Measurements from ENCODE around the gene CEP131.

The CEP131 gene

DNA sequence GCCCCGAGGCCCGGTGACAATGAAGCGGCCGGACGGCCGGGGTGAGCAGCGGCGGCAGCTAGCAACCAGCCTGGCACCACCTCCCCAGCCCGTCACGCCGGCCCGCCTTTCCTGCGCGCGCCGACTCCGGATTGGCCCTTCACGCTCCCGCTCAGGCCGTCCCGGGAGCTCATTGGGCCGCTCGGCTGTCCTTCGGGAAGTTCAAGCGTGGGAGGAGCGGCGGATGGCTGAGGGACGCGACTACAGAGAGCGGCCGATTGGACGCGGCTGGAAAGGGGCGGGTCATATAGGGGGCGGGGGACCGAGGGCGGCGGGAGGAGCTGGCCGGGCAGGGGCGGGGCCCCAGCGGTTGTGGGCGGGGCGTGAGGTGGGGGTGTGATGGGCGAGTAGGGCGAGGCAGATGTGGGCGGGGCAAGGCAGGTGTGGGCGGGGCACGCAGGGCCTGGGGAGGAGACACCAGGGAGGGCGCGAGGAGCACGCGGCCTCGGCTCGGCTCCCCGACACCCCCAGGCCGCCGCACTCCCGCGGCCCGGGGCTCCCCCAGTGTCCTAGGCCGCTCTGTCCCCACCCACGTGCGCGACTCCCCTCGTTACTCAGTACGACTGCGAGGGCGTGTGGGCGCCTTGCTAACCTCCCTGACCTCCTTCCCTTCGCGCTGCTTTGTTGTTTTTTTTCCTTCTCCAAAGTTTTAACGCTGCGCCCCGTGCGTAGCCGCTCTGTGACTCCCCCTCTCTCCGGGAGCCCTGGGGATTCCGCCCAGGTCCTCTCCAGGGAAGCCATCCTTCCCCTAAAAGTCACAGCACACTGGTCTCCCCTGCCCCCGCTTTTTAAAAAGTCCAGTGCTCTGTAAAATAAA, at the start of gene CEP131:
Gene CEP131 (minus strand): TSS at position 60 of the 856 bp plus-strand sequence. CDS start 2,909 bp downstream, outside the sequence.
- peak; percentile 100 for DNase-seq (ENCODE audit: low spot score)

DNA sequence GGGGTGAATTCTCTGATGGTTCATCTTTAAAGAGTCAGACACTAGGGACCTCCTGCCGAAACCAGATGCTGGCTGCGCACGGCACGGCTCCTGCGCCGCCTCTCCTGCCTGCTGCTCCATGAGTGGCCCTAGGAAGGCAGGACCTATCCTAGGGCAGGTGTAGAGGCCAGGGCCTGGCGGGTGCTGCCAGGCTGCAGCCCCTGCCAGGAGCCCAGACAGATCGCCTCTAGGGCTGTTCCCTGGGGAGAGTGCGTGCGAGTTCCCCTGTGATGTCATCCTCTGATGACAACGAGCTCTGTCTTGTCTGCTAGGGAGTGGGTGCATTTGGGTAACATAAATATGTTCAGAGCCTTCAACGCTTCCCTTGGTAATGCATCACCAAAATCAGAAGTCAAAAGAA, 48.5 kb upstream of the CEP131 start:
- DNase-seq (ENCODE audit: low spot score), result no peak

DNA sequence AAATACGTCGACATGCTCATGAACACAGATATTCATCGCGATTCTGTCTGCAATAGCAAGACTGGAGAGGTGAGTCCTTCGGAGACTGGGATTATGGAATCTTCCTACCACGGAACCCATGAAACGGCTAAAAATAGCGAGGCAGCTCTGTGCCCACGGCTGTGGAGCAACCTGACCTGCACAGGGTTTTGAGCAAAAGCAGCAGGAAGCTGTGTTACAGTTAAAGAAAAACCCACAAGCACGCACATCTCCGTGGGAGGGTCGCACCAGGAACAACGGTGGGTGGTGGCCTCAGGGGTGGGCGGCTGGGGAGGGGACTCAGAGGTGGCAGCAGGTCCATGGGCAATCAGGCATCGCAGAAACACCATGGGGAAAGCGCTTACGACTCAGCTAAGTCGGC, 47.5 kb upstream of the CEP131 start:
- DNase-seq (ENCODE audit: low spot score), result no peak

DNA sequence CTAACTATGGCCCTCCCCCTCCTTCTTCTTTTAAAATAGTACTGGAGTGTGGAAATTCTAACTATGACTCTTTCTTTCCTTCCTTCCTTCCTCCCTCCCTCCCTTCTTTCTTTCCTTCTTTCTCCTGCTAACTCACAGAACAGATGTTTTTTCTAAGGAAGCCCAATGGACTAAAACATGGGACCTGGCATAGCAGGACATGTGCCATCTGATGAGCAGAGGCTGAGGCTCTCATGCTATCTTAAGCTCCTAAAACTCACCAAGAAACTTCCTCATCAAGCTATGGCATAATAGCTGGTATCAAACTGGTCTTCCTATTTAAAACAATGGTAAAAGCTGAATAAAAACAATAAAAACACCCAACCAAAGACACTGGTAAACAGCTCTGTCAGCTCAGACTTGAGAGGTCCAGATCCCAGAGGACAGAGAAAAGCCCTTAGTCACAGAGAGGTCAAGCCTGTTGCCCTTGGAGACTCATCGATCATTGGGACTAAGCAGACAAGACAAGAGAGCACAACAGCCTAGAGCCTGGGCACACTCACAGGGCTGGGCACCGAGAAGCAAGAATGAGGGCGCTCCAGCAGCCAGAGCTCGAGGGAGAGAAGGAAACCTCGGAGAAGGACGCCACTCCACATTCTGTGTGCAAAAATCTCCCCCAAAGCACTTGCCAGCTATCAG, 44.8 kb upstream of the CEP131 start:
- DNase-seq (ENCODE audit: low spot score), result no peak

DNA sequence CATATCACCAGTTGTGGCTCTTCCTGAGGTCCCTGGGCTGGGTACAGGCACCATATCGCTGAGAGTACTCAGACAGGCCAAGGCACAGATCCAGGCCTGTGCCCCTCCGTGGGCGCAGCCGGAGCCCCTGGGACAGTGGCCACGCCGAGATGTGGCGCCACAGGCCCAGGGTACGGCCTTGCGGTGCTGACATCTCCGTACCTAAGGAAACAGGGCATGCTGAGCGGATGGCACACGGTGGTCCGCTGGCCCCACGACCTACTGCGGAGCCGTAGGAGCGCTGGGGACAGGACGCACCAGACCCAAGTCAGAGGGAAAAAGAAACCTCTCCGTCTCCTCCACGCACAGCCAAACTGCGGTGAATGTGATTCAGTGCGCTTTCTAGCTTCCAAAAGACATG, 42.8 kb upstream of the CEP131 start:
- DNase-seq (ENCODE audit: low spot score), result no peak

DNA sequence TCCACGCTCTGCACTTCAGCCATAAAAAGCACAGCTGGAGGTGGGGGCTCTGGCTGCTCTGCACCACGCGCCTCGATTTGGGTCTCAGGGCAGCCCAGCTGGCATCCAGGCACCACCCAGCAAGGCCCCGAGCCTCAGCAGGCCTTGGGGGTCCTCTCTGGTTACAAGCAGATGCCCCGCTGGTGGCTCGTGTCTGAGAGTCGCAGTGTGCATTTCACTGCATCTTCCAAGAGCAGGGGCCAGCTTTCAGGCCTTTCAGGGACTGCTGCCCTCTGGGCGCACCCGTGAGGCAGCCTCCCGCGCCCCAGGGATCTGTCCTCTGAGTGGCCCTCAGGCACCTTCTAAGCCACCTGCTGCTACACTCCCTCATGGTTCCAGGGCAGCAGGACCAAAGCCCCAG, 41.9 kb upstream of the CEP131 start:
- DNase-seq (ENCODE audit: low spot score), result no peak

DNA sequence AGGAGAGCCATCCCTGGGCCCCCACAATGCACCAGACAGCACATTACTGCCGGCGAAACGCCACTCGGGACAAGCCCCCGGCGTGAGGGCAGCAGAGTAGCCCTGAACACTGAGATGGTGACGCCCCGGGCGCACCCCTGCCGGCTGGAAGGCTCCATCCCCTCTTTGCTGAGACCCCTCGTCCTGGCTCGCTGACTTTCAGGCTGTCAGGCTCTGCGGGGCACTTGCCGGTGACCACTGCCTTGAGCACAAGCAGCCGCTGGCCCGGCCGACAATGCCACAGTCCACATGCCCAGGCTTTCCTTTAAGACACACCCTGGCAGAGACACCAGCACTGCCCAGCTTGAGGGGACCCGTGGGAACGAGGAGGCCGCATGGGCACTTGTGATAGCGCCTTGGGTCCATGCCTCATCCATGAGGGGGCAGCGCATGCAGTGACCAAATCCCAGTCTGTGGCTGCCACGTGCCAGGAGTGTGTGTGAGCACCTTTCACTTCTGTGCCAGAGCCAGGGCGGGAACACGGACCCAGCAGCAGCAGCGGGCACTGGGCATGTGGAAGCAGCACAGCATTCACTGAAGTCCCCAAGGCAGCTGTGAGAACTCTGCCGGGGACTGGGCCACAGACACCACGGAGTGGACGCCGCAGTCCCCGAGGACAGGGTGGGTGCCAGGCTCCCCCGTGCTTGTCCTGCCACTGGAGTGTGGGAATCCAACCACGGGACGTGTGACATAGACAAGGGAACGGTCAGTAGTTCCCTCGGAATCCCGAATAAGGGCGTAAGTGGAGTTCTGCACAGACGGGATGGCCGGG, 40.8 kb upstream of the CEP131 start:
- DNase-seq (ENCODE audit: low spot score), result no peak

DNA sequence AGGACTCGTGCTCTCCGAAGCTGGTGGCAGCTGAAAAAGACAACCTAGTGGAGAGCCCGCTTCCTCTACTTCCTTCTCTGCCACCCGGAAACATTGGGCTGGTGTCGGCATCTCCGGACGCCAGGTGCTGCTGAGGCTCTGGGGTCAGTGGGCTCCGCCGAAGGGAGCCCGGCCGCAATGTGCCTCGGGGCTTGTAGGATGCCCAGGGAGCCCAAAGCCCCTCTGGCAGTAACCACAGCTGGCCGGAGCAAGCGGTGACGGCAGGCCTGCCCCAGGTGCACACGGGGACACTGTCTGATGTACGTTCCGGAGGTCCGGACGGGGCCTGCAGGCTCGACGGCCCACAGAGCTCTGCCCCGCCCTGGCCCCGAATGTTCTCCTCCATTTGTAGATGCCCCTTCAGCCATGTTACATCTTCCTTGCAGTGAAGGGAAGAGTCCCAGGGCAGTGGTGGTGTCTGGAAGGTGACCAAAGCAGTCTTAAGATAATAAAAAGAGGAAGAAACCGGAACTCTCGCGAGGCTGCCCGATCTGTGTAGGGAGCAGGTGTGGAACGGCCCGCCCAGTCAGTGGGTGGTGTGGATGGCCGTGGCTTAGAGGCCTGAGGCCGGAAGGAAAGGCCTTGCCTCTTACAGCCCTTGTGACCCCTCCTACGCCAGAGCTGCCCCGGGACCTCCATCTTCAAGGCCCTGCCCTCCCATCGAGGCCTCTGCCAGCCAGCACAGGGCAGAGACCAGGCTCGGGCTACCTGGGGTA, 39.0 kb upstream of the CEP131 start:
- DNase-seq (ENCODE audit: low spot score), result no peak

DNA sequence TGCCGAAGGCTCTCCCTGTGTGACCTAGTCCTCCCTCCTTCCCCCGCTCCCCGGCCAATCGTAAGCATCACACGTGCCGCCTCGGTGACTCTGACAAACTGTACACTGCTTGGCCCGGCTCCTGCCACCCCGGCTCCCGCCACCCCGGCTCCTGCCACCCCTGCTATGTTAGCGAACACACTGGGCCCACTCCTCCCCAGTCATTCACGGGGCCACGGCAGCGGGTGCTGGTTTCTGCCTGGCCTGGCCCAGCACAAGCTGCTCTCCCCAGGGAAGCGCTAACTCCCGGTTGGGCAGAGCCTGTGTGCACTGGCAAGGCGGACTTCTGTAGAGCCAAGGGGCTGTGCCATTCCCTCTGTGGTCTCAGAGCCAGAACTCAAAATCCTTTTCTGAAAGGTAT, 38.3 kb upstream of the CEP131 start:
- no peak for DNase-seq (ENCODE audit: low spot score)

DNA sequence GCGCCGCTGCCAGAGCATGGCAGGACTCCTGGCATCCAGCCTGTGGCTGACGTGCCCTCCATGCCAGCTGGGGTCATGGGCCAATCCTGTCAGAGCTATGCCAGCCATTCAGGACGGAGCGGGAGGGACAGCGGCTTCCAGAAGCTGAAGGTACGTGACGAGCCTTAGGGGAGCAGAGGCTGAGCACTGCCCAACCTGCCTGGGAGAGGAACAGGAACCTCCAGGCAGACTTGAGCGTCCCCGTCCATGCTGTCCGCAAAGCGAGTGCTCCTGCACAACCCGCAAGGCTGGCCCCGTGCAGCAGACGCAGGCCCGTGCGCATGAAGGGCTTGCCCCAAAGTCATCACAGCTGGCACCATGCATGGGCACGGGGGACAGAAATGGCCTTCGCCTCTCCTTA, 37.9 kb upstream of the CEP131 start:
- no peak for DNase-seq (ENCODE audit: low spot score)

DNA sequence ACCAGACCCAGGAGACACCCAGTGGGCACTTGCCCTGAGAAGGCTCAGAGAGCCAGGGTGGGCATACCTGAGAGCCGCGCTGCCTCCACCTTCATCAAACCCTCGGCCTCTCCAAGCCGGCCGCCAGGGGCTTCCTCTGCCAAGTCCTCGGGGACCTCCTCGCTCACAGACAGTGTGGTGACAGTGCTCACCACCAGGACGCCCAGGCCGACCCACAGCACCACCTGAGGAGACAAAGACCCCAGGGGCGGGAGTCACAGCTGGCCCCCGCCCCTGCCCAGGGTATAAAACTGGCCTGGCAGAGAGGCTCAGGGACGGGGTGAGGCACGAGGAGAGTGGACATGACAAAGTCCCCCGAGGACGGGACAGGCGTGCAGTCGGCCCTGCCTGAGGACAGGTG, 37.4 kb upstream of the CEP131 start:
- no peak for DNase-seq (ENCODE audit: low spot score)

DNA sequence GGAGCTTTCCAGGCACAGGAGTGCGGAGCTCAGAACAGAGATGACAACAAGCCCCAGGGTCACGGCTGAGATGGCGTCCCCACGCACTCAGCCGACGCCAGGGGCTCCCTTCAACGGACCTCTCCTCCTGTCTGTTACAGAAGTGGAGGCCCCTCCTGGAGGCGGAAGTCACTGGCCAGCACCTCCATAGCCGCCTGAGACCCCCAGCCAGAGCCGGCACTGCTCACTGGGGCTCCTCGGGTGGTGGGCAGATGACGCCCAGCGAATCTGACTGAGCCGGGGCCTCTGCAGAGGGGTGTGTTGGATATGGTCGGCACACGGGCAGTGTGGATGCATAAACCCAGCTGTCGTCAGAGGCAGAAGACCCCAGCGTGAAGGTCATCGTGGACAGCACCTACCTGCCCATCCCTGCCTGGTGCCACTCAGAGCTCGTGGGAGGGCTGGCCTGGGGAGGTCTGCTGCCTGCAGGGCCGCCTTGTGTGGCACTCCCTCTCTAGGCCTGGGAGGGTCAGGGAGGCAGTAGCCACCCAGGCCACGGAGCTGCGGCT, 36.4 kb upstream of the CEP131 start:
- no peak for DNase-seq (ENCODE audit: low spot score)

DNA sequence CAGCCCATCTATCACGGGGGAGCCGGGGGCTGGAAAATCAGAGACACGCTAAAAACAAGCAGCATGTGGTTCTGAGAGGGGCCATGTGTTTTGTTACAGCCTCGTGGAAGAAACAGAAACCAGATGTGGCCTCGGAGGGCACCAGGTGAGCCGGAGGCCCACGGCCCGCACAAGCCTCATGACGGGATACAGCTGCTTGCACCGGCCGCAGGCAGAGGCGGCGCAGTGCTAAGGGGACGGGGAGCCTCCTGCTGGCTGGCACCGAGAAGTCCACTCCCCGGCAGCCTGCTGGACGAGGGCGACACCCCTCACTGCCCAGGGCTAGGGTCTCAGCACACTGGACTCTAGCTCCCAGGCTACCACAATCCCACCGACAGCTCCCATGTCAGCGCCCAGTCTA, 35.5 kb upstream of the CEP131 start:
- DNase-seq (ENCODE audit: low spot score), result no peak

DNA sequence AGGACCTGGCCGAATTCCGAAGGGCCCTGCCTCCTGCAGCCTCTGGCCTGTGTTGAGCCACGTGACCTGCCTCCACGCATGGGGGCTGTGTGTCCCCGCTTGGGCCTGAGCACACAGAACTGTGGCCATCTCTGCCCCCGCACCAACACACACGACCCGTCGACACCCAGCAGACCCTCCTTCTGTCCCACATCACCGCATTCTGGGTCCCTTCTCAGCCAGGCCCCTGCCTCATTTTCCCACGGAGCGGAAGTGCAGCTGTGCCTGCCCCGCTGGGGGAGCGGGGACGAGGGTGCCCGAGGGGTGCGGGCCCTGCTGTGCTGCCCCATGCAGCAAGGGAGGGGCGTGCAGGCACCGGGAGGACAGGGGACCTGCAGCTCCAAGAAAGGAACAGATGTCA, 34.8 kb upstream of the CEP131 start:
- no peak for DNase-seq (ENCODE audit: low spot score)

DNA sequence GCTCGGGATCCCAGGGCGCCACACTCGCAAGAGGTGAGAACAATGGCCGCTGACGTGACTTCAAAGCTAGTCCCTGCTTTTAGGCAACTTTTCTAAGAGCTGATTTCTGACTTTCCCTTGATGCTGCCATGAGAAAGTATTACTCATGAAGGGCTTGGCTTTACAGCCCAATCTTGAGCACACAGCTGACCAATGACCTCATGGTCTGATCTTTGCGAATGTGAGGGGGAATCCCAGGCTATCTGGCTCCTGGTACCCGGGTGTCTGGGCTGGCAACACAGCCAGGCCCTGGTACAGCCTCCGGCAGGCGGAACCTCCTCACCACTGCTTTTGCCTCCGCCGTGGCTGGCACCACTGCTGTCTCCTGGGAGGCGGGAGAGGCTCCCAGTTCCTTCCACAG, 33.9 kb upstream of the CEP131 start:
- peak; percentile 63 for DNase-seq (ENCODE audit: low spot score)

DNA sequence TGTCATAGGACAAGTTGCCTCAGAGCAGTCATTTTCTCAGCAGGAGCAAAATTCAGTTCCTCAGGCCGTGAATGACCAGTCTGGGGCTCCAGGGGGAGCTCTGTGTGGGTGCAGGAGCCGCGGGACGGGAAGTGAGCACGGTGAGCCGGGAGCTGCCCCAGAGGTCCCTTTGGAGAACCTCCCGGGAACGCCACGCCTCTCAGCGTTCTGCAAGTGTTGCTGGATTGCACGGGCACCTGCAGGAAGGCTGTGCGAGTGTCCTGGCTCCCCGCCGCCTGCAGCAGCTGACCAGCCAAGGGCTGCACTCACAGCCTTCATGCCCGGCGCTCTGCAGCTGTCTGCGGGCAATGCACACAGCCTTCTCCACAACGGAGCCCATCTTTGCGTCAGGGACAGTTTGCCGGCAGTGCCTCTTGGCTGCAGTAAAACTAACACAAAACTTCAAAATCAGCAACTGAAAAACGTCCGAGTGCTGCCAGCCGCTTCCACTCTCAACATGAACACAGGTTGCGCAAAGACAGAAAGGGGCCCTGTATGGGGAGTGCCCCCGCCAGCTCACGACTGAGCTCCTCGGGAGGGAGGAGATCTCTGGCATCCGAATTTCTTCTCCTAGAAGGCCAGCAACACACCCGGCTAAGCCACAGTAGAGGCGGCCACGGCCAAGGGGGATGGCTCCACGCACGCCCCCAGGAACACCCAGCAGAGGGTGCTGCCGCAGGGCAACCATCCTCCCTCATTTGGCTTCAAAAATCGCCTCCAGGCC, 32.4 kb upstream of the CEP131 start:
- peak; percentile 82 for DNase-seq (ENCODE audit: low spot score)

DNA sequence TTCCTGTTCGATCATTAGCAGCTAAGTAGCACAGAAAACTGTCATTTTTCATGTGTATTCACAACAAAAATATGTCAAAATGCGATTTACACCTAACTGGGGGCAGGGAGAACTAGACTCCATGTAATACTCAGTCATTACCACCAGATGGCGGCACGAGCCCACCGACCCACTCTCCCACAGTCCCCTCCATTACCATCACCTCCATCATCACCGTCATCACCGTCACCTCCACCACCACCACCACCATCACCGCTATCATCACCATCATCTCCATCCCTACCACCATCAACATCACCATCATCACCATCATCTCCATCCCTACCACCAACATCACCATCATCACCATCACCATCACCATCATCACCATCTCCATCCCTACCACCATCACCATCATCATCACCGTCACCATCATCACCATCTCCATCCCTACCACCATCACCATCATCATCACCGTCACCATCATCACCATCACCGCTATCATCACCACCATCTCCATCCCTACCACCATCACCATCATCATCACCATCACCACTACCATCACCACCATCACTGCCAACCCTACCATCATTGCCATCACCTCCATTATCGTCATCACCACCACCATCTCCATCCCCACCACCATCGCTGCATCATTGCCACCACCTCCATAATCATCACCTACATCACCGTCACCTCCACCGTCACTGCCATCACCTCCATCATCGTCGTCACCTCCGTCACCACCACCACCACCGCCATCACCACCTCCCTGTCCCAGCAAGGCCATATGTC, 30.8 kb upstream of the CEP131 start:
- DNase-seq (ENCODE audit: low spot score), result peak; percentile 64

DNA sequence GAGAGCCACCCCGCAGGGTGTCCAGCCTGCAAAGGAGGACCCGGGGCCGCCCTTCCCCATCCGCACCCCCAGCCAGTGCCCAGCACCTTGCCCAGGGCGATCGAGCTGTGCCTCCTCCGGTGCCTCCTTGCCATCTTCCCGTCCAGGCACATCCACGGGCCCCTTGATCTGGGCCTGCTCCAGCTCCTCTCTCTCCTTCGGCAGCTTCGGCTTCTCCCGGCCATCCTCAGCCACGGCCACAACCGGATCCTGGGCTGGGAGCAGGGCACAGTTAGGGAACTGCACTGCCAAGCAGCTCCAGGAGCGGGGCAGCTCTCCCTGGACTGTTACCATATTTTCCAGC, 30.2 kb upstream of the CEP131 start:
- DNase-seq (ENCODE audit: low spot score), result no peak

DNA sequence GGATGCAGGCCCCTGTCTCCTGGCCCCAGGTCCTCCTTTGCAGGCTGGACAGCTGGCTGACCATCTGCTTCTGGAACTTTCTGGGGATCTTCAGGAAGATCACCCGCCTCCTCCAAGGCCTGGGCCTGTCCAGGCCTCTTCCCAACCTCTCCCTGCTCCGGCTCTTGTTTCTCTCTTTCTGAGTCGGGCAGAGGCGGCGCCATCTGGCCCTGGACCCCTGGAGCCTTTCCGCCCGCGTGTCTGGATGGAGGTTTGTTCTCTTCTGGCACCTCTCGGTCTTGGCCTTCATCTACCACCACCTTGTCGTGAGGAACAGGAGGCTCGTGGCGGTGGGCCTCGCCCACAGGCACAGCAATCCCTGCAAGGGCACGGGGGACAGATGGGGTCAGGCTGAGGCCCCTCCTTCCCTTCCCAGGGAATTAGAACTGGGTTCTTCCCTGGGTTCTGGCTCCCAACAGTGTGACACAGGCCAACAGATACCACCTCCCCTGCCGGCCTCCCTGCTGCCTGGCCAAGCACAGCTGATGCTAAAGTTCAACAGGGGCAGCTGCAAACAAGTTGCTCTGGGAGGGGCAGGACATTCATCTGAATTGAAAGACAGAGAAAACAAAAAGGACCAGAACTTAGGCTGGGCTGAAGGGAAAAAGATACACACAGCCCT, 29.7 kb upstream of the CEP131 start:
- DNase-seq (ENCODE audit: low spot score), result no peak

All from AG08395 (cell line).